DND-41 (cell line): Measurements from ENCODE around the gene BTNL9.

Experiments
- CTCF ChIP-seq: IDR thresholded peaks from 2 replicates; pipeline ENCODE4 v1.5.1; 2012; ENCODE audit warnings: borderline replicate concordance, low read length, moderate library complexity, mild to moderate bottlenecking; ENCODE audit not compliant: poor library complexity, severe bottlenecking; ENCODE audit errors: extremely low read depth
- EZH2 ChIP-seq: IDR thresholded peaks from 3 replicates; pipeline ENCODE4 v1.6.1; 2012; ENCODE audit warnings: borderline replicate concordance, low read depth, mild to moderate bottlenecking, moderate library complexity, low read length, inconsistent platforms; ENCODE audit not compliant: severe bottlenecking

- TF ChIP-seq CTCF (no peak), EZH2 (no peak)
Observed at GRCh38 chr5:181036816-181037364, 3.2 kb upstream of the BTNL9 start.
